HG03135 (cell line): Measurements from ENCODE around the gene VPS4A.

ENCODE experiments used
- ATAC-seq: cut with Tn5 transposase; IDR thresholded peaks from one replicate; pipeline ENCODE4 v1.9.1; 2021; ENCODE audit warnings: mild to moderate bottlenecking, moderate library complexity; ENCODE audit not compliant: unreplicated experiment

VPS4A gene

DNA sequence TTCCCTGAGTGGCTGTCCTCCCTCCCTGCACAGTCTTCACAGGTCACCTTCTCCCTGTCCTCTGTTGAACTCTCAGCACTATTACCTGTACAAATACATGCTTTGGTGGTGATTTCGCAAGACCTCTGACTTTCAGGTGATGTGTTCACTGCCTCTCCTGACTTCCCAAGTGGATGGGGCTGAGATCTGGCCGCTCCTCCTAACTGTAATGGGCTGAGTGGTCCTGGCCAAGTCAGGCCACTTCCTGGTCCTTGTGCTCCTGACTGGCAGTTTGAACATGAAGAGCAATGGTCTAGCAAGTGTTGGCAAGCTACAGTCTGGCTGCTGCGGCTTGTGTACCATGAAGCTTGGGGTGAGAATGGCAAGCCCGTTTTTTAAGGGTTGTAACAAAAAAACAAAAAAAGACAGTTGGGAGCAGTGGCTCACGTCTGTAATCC is 52.1 kb downstream of the VPS4A start:
- no peak for ATAC-seq

DNA sequence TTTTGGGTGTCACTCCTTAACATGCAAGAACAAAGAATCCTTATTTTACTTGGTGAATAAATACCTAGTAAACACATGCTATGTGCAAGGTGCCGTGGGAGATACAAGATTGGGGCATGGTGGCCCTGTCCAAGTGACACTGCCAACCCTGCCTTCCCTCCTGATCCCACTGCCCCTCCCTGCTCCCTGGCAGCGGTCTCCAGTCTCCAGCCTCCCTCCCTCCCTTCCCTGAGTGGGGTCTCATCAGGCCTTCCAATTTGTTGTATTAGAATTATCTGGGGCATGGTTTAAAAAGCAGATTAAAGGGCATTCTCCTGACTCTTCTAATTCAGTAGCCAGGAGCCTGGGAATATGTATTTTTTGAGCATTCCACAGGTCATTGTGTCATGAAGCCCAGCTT is 52.9 kb downstream of the VPS4A start:
- no peak for ATAC-seq

DNA sequence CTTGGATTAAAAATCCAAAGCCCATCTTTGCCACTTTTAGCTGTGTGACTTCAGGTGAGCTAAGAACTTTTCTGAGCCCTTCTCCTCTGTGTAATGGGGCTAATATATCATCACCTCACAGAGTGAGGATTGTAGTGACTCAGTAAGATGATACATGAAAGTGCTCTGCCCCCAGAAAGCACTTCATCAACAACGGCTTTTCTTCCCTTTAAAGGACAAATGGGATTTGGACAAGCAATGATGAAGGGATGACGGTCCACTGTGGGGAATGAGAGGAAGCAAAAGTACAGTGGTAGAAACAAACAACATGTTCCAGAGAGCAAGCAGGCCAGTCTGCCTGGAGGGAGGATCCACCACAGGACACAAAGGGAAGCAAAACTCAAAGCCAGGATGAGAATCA is 54.8 kb downstream of the VPS4A start:
- no peak for ATAC-seq

DNA sequence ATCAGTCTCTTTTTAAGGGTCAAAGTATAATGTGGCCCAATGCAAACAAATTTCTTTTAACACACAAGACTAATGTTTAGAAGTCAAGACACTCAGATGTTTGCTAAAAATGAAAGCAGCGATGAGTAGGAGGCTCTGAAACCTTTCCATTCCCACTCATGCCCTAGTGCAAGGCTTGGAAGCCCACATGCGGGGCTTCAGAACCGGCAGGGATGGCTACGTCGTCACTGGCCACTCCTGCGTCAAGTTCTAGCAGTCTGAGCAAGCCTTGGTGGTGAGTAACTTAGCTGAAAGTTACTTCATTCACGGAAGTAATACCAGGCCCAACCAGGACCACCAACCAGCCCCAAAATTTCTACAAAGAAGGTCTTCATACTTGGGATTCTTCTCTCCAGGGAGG is 55.3 kb downstream of the VPS4A start:
- no peak for ATAC-seq

DNA sequence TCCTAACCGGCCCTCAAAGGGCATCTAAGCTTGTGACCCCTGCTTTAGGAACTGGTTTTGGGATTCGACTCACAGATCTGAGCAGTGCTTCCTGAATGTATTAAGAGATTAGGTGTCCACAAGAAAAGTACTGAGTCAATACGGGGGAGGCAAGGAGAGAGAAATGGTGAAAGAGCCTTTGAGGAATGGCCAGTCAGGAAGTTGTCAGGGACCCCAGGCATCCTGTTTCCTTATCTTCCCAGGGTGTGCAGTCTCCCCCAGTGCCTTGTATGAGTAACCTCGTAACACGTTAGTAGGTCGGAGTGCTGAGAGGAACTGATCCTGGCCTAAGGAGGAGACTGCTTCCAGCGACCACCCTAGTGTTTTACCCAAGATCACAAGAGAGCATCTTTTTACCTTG is 56.8 kb downstream of the VPS4A start:
- no peak for ATAC-seq

DNA sequence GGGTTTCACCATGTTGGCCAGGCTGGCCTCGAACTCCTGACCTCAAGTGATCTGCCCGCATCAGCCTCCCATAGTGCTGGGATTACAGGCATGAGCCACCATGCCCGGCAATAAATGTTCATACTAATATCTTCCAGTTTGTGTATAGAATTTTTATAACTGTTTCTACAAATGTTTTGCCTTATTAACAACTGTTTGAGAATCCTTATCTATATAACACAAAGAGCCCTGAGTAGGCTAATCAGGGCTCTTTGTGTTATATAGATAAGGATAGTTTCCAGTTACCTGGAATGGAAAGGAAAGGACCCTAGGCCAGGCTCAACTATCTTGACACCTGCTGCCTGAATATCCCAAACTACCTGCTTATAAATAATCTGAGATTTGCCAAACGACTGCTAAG is 57.7 kb downstream of the VPS4A start:
- no peak for ATAC-seq

DNA sequence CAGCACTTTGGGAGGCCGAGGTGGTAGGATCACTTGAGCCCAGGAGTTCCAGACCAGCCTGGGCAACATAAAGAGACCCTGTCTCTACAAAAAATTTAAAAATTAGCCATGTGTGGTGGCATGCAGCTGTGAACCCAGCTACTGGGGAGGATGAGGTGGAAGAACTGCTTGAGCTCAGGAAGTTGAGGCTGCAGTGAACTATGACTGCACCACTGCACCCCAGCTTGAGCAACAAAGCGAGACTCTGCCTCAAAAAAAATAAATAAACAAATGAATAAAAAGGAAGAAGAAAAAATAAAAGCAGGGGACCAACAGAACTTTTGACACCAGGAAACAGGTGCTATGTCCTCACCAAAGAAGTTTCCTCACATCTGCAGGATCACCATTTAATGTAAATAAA is 60.4 kb downstream of the VPS4A start:
- no peak for ATAC-seq

DNA sequence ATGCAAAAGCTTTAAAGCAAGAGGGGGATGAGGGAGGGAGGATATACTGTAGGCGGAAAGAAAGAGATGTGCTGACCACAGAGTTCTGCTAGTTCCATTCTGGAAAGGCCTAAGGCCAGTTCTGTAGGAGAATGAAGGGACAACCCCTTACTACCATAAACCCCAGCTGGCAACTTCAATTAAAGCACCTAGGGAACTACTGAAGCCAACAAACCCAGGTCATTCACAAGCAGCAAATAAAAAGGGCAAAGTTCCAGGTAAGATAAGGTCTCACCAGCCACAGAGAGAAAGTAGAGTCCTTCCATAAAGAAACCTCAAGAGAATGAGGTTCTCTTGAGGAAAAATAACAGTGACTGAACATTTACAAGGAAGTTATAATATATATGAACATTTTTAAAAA is 61.9 kb downstream of the VPS4A start:
- ATAC-seq = no peak
